ENCODE measurements around the gene MEIOC. TPM values are rescaled to one million over a fixed set of nuclear protein-coding genes. Genes with fewer than 3 reads are reported as not detected.
"Not testable (repeated sequence)": the region's sequence is repeated elsewhere in the genome, so short reads cannot be mapped to it uniquely, and the experiment has no call there.

The MEIOC gene
- total RNA-seq: 0.11 TPM
- long read RNA-seq: 0 reads

DNA sequence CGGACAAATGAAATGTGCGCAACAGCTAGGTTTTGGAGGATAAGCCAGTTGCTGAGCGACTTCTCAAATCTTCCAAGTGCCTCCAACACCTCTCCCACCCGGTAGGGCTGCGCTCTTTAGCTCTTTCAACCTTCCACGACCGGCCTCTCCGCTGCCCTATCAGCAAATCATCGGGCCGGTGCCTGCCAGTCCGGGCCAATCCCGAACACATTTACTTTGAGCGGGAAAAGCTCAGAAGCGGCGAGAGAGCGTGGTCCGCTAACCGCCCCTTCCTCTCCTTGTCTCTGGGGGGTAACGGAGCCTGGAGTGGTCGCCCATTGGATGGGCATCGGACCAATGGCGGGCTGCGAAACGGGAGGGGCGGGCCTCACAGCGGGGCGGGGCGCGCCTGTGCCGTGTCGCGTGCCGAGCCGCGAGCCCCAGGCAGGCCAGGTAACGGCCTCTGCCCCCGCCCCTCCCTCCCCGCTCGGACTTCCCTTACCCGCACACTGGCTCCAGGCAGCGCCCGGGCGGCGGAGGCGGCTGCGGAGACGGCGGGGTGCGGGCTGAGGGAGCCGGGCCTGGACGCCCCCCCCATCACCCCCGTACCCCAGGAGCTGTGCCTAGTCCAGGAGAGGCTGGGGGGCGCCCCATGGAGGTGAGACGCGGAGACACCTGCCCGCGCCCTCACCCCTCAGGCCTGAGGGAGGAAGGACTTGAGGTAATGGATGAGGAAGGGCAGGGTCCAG is at the start of gene MEIOC:
Gene MEIOC (plus strand): TSS at position 486 of the 728 bp plus-strand sequence. CDS start 146 bp downstream, at position 632.
- DNase-seq (ENCODE audit: missing footprints) (no peak), ATAC-seq (no peak)
- intact Hi-C loops (cut with DNase I): no loop called here

DNA sequence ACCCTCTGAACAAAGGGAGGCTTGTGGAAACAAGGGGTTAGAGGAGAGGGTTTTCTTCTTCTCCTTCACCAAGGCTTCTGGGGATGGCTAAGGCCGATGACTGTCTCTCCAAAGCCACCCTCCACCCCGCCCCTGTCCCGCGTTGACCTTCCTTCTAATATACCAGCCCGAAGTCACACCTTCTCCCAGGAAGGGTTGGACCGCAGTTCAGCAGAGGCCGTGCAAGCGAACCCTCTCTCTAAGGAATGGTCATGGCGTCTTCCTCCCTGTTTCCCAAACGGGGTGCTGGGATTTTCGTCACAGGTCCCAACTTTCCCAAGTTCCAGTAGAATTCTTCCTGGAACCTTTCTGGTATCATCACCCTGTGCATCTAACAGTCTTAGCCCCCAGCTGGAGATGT is 49.6 kb upstream of the MEIOC start:
- ATAC-seq (no peak), DNase-seq (ENCODE audit: missing footprints) (no peak)
- intact Hi-C loops (cut with DNase I): no loop called here

DNA sequence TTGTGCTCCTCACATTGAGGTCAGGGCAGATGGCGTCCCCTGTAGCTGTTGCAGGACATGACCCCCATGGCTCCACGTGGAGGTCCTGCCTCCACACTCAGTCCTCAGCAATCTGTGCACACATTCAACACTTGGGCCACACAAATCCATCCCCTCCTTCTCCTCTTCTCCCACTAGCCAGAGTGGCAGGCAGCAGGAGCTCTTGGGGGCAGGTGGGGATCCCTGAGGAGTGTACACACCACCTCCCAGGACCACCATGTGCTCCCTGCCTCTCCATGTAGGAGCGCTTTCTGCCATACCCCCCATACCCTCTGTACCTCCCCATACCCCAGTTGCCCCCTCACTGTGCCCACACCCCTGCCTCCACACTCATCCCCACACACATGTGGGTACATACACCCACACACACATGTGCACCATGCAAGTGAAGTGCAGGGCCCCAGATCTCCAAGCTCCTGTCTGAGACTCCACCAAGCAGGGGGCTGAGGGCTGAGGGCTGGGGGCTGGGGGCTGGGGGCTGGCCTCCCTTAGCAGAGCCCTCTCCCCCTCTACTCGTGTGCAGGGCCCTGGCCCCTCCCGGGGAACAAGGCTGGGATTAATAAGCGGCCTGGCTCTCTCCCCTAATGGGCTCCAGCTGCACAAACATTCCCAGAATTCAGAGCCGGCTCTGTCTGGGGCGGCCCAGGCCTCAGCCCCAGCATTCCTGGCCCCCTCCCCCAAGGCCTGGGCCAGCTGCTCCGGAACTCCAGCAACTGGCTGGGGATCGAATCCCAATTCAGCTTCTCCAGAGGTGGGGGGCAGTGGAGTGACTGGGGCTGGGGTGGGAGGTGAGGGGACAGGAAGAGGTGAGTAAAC is 48.2 kb upstream of the MEIOC start:
- intact Hi-C loops (cut with DNase I): no loop called here
- ATAC-seq (no peak), DNase-seq (ENCODE audit: missing footprints) (no peak)

DNA sequence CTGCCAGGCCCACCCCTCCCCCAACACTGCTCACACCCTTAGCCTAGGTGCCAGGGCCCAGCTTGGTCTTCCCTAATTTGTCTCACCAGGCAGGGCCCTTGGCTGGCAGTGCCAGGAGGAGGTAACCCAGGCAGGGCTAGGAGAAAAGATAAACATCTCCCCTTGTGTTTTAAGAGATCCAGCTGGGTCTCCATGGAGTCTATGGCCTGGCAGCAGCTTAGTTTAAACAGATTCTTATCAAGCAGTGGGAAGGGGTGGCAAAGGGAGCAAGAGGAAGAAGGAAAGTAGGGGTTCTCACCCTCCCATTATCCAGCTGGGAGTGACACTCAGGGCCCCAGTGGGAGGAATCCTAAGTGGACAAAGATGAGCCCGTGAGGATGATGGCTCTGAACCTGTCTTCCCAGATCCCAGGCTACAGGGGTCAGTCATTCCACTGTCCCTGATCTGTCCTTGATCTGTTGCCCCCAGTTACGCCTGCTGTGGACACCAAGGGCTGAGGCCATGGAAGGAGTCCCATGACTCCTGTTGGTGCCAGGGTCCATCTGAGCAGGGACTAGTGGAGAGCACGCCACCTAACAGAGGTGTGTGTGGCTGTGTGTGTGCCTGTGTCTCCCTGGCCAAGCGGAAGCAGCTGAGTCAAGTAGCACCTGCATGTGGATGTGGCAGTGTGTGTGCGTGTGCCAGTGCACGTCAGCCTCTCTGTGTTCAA is 47.4 kb upstream of the MEIOC start:
- DNase-seq (ENCODE audit: missing footprints) (no peak), ATAC-seq (no peak)
- intact Hi-C loops (cut with DNase I): no loop called here

DNA sequence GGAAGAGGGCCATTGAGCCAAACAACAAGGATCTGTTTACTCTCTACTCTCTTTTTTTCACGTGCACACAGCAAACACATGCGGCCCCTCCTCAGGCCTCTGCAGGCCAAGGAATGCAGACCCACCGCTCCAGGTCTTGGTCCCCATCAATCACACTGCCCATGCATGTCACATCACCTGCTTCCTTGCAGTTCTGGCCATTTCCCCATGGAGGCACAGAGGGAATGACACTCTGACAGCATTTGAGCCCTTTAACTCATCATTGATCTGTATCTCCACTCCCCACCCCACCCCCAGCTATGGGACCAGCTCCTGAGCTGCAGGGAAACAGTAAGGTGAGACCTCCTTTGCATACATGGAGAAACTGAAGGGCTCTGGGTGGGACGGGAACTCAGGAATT is 45.9 kb upstream of the MEIOC start:
- ATAC-seq (no peak), DNase-seq (ENCODE audit: missing footprints) (no peak)
- intact Hi-C loops (cut with DNase I): no loop called here

DNA sequence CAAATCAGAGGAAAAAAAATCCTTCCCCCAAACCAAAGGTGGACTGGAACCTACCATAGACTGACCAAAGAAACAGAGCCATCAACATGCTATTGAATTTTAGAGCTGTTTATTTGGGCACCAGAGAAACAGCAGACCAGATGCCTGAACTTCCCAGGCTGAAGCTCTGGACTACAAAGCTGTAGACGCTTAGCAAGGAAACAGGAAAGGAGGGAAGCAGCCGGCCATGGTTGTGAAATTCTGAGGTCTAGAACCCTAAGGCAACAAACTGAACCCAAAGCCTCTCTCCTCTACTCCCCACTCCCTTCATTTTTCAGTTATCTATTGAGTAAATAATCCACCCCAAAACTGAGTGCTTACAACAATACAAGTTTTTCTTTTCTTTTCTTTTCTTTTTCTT is 45.4 kb upstream of the MEIOC start:
- DNase-seq (ENCODE audit: missing footprints): no peak
- intact Hi-C loops (cut with DNase I): no loop called here
- ATAC-seq: no peak

DNA sequence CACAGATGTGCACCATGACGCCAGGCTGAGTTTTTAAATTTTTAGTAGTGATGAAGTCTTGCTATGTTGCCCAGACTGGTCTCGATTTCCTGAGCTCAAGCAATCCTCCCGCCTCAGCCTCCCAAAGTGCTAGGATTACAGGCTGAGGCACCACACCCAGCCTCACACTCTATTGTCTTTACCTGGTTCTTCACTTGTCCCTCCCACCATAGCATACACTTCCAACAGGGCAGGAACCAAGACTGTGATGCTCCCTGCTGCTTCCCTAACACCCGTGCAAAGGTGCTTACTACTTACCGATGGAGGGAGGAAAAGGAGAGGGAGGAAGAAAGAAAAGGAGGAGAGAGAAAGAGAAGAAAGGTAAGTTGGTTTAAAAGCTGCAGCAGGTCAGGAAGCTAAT is 41.4 kb upstream of the MEIOC start:
- intact Hi-C loops (cut with DNase I): no loop called here
- ATAC-seq: no peak
- DNase-seq (ENCODE audit: missing footprints): no peak

DNA sequence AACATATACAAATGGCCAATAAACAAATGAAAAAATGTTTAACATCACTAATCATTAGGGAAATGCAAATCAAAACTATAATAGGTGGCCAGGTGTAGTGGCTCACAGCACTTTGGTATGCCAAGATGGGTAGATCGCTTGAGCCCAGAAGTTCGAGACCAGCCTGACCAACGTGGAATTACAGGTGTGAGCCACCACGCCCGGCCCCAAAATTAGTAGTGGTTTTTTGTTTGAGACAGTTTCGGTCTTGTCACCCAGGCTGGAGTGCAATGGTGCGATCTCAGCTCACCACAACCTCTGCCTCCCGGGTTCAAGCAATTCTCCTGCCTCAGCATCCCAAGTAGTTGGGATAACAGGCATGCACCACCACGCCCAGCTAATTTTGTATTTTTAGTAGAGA is 37.6 kb upstream of the MEIOC start:
- ATAC-seq; DNase-seq (ENCODE audit: missing footprints); intact Hi-C loops (cut with DNase I): not testable (repeated sequence)

DNA sequence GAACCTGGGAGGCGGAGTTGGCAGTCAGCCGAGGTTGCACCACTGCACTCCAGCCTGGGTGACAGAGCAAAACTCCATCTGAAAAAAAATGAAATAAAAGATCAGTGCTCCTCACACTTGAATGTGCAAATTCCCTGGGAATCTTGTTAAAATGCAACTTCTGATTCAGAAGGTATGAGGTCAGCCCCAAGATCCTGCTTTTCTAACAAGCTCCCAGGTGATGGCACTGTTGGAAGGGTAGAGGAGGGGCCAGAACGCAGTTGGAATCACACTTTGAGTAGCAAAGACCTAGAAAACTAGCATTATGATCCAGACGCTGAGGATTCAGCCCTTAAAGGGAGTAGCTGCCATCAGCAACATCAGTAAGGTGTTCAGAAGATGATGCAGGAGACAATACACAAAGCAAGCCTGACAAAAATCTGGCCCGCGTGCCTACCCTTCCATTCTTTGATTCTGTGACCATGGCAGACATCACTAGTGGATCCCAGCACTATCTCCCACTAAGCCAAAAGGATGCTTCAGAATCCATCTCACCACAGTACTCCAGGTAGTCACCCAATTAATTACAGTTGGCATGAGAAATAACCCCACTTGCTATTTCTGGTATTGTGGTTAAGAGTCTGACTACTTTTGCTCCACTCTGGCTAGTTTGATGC is 33.1 kb upstream of the MEIOC start:
- ATAC-seq (no peak), DNase-seq (ENCODE audit: missing footprints) (no peak)
- intact Hi-C loops (cut with DNase I): no loop called here

DNA sequence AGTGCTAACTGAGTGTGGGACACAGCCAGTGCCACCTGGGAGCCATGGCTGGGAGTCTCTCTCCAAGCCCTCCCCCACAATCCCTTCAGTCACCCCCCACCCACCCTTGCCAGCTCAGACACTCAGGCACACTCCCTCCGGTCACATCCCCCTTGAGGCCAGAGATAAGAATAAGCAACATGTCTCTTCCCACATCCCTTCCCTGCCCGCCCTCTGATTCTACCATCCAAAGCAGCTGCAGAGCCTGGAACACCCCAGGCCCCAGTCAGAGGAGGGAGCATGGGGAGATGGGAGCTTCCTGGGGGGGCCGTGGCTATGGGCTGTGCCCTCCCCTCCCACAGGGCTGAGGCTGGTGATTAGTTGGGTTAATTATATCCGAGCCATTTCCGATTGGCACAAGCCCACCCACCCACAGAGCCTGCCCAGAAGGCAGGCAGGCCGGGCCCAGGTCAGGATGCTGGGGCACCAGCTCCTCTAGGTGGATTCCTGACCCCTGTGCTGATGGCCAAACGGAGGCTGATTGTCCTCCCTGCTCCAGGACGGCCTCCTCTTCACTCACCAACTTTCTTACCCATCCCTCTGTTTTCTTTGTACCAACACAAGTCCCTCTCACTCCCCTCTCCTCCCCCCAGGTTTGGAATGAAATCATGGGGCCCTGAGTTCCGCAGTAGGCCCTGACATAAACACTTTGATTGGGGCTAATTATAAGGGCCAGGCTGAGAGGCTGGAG is 28.6 kb upstream of the MEIOC start:
- no peak for DNase-seq (ENCODE audit: missing footprints)
- ATAC-seq: no peak
- intact Hi-C loops (cut with DNase I): no loop called here

DNA sequence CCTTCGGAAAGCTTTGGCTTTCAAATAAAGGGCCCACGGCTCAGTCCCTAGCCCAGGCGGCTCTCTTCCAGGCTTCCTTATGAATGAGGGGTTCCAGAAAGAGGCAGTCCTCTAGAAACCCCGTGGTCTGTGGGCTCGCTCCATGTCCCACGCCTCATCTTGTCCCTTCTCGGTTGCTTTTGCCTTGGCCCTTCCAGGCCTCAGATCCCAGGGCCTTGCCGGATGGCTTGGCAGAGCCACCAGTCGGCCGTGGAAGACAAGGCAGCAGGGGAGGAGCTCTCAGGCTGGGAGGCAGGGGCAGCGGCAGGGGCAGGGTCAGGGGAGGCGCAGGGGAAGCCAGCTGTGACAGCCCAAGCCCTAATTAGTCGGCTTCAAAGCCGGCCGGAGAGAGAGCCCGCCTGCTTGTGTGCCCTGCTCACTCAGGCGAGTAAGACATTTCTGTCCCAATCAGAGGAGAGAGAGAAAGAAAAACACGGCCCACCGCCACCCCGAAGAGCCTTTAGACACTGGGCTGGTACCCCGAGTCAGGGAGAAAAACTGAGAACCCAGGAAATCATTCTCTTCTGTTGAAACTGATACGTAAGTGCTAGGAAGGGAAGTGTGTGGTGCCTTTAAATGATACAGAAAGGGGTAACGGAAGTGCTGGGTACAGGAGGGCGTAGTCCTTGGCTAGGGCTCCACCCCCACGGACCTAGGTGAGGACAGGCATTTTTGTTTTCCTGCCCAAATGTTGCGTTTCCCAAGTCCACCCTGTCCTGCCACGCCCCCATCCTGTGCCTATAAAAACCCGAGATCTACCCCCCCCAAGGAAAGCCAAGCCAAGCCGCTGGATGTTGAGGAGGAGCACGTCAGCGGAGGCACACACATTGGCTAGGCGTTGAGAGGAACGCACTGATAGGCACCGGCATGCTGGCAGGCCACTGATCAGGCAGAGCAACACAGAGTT is 27.8 kb upstream of the MEIOC start:
- intact Hi-C loops (cut with DNase I): no loop called here
- ATAC-seq (peak; percentile 78), DNase-seq (ENCODE audit: missing footprints) (peak; percentile 76)

DNA sequence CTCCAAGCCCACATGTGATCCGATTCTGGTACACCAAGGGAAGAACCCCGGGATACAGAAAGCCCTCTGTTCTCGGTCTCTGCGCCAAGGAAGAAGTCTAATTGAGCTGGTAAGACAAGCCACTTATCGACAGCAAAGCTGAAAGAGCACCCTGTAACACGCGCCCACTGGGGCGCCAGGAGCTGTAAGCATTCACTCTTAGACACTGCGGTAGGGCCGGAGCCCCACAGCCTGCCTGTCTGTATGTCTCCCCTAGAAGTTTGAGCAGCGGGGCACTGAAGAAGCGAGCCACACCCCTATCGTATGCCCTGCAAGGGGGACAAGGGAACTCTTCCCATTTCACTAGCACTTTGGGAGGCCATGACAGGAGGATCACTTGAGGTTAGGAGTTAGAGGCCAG is 27.0 kb upstream of the MEIOC start:
- intact Hi-C loops (cut with DNase I): no loop called here
- ATAC-seq: no peak
- no peak for DNase-seq (ENCODE audit: missing footprints)

DNA sequence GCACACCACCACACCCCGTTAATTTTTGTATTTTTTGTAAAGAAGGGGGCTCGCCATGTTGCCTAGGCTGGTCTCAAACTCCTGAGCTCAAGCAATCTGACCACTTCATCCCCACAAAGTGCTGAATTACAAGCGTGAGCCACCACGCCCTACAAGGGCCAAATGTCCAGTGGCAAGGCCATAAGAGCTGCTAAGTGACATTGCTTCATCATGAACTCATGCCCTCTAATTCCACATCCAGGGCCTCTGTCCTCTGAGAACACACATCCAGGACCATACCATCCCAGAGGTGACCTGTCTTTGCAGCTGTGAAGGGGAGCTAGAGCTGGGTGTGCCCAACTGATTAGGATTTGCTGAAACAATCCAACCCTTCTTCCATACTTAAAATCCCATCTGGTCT is 25.6 kb upstream of the MEIOC start:
- DNase-seq (ENCODE audit: missing footprints): no peak
- ATAC-seq: no peak
- intact Hi-C loops (cut with DNase I): no loop called here

DNA sequence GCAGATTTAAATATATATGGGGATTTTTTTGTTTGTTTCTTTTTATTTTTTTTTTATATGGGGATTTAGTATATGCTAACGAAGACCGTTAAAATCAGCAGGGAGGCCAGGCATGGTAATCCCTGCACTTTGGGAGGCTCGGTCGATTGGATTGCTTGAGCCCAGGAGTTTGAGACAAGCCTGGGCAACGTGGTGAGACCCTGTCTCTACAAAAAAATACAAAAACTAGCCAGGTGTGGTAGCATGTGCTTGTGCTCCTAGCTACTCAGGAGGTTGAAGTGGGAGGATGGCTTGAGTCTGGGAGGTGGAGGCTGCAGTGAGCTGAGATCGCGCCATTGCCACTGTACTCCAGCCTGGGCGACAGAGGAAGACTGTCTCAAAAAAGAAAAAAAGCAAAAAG is 22.3 kb upstream of the MEIOC start:
- intact Hi-C loops (cut with DNase I): no loop called here
- no peak for ATAC-seq
- DNase-seq (ENCODE audit: missing footprints): no peak

DNA sequence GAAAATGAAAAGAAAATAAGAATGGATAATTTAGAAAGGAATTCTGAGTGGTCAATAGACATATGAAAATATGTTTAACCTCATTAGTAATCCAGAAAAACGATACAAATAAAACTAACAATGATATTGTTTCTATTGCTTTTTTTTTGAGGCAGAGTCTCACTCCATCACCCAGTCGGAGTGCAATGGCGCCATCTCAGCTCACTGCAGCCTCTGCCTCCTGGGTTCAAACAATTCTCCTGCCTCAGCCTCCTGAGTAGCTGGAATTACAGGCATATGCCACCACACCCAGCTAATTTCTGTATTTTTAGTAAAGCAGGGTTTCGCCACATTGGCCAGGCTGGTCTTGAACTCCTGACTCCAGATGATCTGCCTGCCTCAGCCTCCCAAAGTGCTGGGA is 21.9 kb upstream of the MEIOC start:
- intact Hi-C loops (cut with DNase I); DNase-seq (ENCODE audit: missing footprints); ATAC-seq: not testable (repeated sequence)

DNA sequence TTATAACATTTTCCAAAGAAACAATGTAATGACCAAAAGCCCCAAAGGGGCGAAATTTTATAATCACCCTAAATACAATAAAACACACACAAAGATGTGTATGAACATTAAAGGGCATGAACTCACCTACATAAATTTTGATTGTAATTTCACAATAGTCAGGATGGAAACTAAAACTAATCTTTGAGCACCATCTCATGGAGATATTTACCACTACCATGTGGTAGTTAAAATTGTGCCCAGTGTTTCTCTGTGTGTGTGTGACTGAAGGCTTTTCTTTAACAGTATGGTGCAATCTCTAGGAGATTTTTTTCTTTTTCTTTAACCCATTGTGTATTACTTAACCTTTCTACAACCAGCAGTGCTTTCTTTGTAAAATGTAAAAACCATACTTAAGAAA is 19.7 kb upstream of the MEIOC start:
- intact Hi-C loops (cut with DNase I): loop anchor here (1.0 kb wide), 1 partner anchor 103 kb away; no protein-coding TSS in a partner anchor
- ATAC-seq (no peak), DNase-seq (ENCODE audit: missing footprints) (no peak)

DNA sequence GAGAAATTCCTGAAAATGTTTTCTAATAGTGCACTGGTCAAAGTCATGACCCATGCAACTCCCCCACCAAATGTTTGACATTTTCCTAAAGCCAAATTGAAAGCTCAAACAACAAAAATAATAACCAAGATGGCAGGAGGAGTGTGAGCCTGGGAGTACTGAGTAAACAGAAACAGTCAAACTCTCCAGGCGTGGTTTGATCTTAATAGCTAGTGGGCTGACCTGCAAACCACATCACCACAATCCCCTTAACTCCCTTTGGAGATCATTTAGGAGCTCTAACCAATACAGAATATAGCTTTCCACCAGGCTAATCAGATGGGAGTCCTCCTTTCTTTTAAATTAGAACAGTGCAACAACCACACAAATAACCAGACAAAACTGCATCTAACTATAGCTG is 19.2 kb upstream of the MEIOC start:
- intact Hi-C loops (cut with DNase I): no loop called here
- no peak for ATAC-seq
- no peak for DNase-seq (ENCODE audit: missing footprints)
